Measurements from ENCODE around the gene OSBPL3.

DNA sequence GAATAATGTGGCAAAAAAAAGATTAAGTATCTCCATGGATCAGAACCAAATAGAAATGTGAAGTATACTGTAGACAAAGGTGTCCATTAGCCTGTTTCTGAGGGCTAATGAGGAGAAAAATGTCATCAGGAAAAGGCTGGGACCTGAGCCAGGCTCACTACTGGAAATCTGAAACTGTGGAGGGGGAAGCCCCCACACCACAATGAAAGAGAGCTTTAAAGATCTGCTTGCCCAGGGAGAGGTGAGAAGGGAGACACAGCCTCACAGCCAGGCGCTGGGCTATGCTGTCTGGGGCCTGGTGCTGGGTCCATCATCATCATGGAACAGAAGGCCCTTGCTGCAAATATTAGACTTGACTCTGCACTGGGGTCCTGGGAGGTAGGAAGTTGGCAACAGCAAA, 90.4 kb downstream of the OSBPL3 start:
- TF ChIP-seq EZH2 (IDR thresholded peaks at IDR 0.05), result no peak
- TF ChIP-seq POLR2AphosphoS5 (IDR thresholded peaks at IDR 0.05; ENCODE audit: borderline replicate concordance, low read depth, low read length), result no peak
